HG03159 (cell line): ENCODE measurements around the gene ASTE1.
"Not testable (repeated sequence)": the region's sequence is repeated elsewhere in the genome, so short reads cannot be mapped to it uniquely, and the experiment has no call there.

Source experiments
- ATAC-seq: cut with Tn5 transposase; IDR thresholded peaks from one replicate; pipeline ENCODE4 v1.9.1; 2021; ENCODE audit warnings: mild to moderate bottlenecking, moderate library complexity; ENCODE audit not compliant: unreplicated experiment

Gene ASTE1, protein sequence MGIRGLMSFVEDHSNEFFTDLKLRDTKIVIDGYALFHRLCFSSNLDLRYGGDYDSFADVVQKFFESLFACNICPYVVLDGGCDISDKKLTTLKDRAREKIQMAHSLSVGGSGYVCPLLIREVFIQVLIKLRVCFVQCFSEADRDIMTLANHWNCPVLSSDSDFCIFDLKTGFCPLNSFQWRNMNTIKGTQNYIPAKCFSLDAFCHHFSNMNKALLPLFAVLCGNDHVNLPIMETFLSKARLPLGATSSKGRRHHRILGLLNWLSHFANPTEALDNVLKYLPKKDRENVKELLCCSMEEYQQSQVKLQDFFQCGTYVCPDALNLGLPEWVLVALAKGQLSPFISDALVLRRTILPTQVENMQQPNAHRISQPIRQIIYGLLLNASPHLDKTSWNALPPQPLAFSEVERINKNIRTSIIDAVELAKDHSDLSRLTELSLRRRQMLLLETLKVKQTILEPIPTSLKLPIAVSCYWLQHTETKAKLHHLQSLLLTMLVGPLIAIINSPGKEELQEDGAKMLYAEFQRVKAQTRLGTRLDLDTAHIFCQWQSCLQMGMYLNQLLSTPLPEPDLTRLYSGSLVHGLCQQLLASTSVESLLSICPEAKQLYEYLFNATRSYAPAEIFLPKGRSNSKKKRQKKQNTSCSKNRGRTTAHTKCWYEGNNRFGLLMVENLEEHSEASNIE

DNA sequence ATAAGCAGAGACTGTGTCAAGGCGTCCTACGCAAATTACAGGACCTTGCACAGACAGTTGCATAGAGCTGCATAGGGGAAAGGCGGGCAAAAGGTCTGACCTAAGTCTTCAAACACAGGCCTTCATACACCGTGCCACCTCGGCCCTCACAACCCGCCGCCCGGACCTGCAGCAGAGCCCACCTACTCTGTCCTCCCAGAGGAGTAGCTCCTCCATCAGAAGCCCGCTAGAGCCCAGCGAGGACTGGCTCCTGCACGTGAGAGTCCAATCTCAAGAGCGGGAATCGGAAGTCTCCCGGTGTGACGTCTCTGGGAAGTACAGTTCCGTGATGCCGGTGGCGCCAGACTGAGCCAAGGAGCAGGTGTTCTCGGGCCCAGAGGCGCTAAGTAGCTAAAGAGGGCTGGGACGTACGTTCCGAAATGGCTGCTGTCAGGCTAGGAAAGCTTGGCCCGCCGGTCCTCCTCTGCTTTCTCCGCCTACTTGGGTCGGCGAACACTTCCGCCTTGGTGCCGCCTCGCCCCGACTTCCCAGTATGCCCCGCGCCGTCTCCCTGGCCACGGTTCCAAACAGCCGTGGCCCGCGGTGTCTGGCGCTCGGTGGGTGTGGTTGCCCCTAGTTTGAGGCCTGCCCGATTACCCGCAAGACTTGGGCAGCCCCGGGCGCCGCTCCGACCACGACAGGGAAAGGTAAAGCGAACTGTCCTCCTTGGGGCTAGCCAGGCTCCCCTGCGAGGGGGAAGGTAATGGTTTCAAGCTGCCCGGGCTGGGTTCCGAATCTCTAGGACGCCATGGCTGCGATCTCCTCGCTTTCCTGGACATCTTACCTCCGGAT is at the start of gene ASTE1, which contains the start of gene NEK11:
Gene ASTE1 (minus strand): TSS at position 505 of the 831 bp plus-strand sequence. CDS start 1,519 bp downstream, outside the sequence.
Gene NEK11 (plus strand): TSS at position 557 of the 831 bp plus-strand sequence. CDS start 2,832 bp downstream, outside the sequence.
- ATAC-seq: peak; percentile 98

DNA sequence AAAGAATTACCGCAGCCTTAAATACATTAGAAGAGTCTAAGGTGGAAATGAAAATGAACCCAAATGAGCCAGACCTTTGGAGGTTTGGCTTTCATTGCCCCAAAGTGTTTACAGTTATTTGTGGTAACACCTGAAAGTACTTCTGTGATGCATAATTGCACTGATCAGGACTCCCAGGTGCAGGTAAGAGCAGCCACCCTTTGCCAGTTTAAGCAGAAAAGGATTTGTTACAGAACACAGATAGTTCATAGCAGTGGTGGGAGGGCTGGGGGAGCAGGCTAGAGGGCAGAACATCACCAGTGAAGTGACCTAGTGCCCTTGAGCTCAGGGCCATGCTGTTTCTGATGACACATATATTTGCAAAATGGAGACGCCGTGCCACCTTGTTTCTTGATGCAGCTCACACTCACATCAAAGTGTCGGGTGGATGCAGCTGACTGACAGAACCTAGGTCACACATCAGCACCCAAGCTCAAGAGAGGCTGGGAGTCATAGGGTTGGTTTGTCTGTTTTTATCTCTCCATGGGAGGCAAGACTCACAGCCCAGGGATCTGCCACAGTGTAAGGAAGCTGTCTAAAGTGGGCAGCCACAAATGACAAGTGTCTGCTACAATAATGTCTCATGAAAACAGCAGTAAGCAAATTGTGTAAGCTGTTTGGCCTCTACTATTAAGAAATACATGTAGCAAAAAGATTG is 49.2 kb upstream of the ASTE1 start:
- no peak for ATAC-seq

DNA sequence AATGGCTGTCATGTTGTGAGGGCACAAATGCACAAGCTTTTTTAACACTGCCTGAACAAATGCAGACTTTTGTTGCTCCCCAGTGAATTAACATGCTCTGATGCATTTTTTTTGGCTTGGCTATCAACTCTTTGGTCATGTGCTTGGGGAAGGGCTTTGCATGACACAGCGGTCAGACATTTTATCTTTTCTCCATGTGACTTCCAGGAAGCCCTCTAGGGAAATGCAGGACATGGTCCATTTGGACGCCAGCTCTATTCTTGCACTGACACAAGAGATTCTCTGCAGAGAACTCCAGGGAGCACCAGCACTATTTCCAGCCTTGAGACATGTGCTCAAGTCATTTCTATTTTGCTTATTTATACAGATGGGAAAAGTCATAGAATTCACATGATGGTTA is 46.2 kb upstream of the ASTE1 start:
- no peak for ATAC-seq

- no peak for ATAC-seq
Measured at GRCh38 chr3:131072099-131072559, 45.5 kb upstream of the ASTE1 start.

GRCh38 chr3:131067983-131068382 is 41.4 kb upstream of the ASTE1 start:
- no peak for ATAC-seq

DNA sequence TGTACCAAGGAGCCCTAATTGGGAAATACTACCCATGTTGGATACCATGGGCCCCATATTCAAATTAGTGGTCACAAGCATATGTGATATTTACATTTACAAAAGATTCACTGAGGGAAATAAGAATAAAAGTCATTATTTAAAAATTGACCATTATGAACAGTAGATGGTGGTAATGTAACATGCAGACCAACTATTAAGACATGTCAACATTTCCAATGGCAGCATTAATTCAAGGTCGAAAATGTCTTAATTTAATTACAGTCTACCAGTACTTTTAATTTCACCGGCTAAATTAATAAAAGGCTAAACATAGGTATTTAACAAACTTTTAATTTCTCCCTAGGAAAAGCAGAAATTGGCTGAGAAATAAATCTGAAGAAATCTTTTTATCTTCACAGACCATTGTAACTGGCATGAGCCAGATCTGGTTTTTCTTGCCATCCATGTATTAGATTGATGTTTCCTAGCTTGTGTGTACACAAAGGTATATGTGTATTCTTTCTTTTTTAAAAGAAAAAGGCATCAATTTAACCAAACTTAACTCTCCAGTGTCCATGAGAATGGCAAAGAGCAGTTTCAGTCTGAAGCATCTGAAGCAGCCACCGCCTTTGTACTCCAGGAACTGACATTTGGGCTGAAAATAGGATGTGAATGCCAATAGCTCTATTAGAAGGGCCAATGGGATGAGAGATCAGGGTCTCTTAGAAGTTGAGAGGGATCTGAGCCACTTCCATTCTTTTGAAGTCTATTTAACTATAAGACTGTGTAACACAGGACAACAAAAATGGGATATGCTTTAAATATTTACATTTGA is 26.6 kb upstream of the ASTE1 start:
- no peak for ATAC-seq

DNA sequence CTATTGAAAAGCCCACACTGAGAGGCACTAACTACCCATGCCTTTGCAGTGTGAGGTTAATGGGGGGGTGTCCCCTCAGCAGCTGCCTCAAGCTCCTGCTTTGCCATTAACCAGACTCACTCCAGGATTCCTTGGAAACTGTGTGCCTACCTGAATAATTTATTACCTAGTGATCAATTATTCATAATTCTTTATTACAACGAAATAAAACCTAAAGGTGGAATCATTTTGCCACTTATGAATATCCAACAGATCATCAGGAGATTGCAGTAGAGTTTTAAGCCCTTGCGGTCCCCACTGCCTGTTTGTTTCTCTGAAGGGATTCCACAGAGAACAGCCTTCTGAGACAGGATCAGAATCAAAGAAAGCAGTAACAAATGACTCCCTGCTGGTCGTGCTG is 23.4 kb upstream of the ASTE1 start:
- ATAC-seq: no peak

- no peak for ATAC-seq
Measured at GRCh38 chr3:131048030-131048429, 21.4 kb upstream of the ASTE1 start.

DNA sequence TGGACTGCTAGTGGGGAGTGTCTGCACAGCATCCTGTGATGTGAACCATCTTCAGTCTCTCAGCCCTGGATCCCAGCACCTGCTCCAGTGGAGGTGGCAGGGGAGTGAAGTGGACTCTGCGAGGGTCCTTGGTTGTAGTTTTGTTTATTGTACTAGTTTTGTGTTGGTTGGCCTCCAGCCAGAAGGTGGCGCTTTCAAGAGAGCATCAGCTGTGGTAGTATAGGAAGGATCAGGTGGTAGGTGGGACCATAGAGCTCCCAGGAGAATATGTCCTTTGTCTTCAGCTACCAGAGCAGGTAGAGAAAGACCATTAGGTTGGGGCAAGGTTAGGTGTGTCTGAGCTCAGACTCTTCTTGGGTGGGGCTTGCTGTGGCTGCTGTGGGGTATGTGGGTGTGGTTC is 21.0 kb upstream of the ASTE1 start:
- ATAC-seq: no peak

DNA sequence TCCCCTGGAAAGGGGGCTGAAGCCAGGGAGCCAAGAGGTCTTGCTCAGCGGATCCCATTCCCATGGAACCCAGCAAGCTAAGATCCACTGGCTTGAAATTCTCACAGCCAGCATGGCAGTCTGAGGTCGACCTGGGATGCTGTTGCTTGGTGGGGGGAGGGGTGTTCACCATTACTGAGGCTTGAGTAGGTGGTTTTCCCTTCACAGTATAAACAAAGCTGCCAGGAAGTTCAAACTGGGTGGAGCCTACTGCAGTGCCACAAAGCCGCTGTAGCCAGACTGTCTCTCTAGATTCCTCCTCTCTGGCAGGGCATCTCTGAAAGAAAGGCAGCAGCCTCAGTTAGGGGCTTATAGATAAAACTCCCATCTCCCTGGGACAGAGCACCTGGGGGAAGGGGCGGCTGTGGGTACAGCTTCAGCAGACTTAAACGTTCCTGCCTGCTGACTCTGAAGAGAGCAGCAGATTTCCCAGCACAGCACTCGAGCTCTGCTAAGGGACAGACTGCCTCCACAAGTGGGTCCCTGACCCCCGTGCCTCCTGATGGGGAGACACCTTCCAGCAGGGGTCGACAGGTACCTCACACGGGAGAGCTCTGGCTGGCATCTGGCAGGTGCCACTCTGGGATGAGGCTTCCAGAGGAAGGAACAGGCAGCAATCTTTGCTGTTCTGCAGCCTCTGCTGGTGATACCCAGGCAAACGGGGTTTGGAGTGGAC is 15.8 kb upstream of the ASTE1 start:
- not testable (repeated sequence) for ATAC-seq

DNA sequence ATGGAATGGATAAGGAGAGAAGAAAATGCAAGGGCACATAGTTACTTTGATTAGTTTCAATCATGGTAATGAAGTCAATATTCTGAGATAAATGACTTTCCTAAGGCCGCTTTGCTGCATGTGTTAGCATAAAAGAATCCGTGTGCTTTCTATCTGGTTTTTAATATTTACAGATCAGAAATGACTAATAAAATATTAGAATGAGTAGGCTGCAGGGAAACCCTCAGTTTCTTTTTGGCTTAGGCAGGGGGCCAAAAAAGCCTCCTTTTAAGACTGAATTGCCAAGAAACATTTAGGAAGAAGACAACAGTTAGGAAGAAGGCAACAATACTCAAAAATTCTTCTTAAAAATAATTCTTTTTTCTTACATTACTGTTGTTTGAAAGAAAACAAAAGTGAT is 11.7 kb upstream of the ASTE1 start:
- no peak for ATAC-seq

DNA sequence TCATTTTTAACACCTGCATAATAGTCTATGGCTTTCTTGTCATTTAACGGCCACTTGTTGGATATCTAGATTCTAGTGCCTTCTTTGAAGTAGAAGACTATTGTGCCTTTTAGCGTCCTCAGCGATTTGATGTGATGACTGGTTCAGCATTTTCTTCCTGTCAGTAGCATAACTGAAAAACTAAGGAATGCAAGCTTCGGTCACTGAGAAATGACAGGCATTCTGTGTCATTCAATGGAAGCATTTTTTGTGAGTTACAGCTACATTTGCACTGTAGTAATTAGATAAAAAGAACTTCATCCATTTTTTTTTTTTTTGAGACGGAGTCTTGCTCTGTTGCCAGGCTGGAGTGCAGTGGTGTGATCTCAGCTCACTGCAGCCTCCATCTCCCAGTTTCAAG is 10.4 kb upstream of the ASTE1 start:
- no peak for ATAC-seq

DNA sequence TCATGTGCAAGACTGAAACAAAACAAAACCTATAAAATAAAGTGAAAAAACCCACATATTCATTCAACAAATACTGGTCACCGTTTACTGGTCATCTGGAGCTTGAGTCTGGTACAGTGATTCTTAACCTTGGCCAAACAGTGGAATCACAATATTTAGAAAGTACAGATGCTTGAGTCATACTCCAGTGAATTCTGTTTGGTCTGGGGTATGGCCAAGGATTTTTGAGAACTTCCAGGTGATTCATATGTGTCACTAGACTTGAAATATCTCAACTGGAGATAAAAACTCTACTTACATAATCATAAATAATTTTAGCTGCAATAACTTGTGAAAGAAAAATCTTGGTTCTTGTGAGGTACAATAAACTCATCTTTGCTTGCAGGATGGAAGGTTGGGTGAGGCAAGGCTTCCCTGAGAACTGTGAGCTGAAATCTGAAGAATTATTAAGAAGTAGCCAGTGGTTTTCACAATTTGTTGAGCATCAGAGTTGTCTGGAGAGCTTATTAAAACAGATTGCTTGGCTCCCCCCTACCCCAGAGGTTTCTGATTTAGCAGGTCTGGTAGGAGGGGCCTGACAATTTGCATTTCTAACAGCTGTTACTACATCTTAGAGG is 9.7 kb upstream of the ASTE1 start:
- no peak for ATAC-seq

GRCh38 chr3:131033480-131034080 is 7.0 kb upstream of the ASTE1 start:
- ATAC-seq: peak; percentile 72

GRCh38 chr3:131031660-131032059 is 5.0 kb upstream of the ASTE1 start:
- no peak for ATAC-seq

- no peak for ATAC-seq
Measured at GRCh38 chr3:131028844-131029243, 2.2 kb upstream of the ASTE1 start.

- ATAC-seq: no peak
Measured at GRCh38 chr3:131025539-131025938, 1.1 kb downstream of the ASTE1 start.

DNA sequence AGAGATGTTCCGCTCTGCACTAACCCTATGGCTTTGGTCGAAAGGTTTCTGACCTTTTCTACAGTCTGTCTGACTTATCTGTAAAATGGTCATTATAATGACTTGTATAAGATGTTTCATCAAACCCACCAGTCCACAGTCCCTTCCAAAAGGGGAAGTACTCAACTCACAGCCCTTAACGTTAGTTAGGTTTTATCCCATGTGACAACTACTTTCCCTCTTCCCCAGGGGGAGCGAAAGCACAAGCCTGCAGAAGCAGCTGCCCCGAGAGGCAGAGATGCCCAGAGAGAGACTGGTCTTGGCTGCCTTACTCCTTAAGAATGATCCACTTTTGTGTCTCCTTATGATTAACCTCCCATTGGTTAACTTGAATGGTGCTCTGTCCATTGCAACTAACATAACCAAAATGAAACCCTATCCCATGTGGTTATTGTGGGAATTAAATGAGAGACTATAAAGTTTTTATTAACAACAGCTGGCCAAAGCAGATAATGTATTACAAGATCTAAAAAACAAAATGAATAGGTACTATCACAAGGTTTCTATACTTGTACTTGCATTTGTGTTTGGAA is 6.4 kb downstream of the ASTE1 start:
- ATAC-seq: peak; percentile 63
